Choroid plexus epithelial cell (primary cell): ENCODE results near the gene PTBP1.
A peak's percentile ranks its signal among the peaks of the same experiment; 100 is the strongest.

ENCODE experiments used
- DNase-seq: peaks from one replicate; pipeline ENCODE4 v3.0.0-alpha.2; 2010; ENCODE audit warnings: low read depth
- H3K4me3 ChIP-seq: 2 replicates; pipeline ENCODE4 v1.5.1; 2011; ENCODE audit warnings: low read depth, mild to moderate bottlenecking, control low read depth, low read length, moderate library complexity
- TF ChIP-seq, protein P1 (sequence below): conservative IDR thresholded peaks from 2 replicates; pipeline ENCODE4 v1.5.1; 2011; ENCODE audit warnings: low read depth, mild to moderate bottlenecking, control low read depth, inconsistent platforms, low read length, moderate library complexity

The PTBP1 gene

DNA sequence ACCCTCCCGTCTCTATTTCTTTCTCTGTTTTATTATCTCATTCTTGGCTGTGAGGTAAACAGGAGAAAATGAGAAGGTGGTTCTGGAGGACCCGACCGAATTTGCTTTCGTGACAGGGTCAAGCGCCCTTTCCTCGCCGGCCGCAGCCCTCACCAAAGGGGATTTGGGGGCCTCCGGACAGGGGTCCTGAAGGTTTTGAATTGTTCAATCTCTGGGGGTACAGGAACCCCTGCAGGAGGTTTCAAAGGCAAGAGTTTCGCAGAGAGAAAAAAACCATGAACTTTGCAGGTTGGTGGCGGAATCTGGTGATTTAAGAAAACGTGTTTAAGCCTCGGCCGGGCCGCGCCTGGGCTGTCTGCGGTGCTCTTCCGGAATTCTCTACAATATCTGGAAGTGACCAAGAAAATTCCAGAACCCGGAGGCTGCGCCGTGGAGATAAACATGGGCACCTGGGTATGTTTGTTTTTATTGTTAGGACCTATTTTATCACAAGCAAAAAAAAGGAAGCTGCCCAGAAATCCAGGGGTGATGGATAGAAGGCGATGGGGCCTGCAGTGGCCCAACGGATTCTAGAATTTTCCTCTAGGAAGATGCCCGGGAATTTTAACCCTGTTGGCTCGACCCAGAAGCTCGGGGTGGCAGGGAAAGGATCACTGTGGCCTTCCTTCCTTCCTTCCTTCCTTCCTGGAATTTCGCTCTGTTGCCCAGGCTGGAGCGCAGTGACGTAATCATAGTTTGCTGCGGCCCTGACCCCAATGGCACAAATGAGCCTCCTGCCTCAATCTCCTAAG lies 14.2 kb upstream of the PTBP1 start:
- H3K4me3 ChIP-seq: peak overlapping the region; percentile 29
- no peak for DNase-seq

DNA sequence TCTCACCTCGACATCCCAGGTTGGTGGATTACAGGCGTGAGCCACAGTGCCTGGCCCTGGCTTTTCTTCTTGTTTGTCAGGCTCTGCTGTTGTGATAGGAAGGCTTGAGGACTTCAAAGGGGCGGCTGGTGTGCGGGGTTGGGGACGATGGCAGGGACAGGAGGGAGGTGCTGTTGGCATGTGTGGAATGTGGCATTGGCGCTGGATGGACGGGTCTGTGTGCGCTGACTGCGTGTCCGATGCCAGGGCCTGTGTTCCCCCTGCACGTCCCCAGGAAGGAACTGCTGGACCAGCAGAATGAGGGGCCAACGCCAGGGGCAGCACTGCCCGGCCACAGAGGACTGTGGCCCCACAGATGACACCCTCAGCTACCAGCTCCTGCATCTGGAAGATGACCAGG lies 12.7 kb upstream of the PTBP1 start:
- no peak for DNase-seq
- no peak overlapping the region for H3K4me3 ChIP-seq
- TF ChIP-seq, protein P1, sequence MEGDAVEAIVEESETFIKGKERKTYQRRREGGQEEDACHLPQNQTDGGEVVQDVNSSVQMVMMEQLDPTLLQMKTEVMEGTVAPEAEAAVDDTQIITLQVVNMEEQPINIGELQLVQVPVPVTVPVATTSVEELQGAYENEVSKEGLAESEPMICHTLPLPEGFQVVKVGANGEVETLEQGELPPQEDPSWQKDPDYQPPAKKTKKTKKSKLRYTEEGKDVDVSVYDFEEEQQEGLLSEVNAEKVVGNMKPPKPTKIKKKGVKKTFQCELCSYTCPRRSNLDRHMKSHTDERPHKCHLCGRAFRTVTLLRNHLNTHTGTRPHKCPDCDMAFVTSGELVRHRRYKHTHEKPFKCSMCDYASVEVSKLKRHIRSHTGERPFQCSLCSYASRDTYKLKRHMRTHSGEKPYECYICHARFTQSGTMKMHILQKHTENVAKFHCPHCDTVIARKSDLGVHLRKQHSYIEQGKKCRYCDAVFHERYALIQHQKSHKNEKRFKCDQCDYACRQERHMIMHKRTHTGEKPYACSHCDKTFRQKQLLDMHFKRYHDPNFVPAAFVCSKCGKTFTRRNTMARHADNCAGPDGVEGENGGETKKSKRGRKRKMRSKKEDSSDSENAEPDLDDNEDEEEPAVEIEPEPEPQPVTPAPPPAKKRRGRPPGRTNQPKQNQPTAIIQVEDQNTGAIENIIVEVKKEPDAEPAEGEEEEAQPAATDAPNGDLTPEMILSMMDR: no peak

More for the DNA sequence above, 14.2 kb upstream of the PTBP1 start:
- TF ChIP-seq, protein P1: no peak

DNA sequence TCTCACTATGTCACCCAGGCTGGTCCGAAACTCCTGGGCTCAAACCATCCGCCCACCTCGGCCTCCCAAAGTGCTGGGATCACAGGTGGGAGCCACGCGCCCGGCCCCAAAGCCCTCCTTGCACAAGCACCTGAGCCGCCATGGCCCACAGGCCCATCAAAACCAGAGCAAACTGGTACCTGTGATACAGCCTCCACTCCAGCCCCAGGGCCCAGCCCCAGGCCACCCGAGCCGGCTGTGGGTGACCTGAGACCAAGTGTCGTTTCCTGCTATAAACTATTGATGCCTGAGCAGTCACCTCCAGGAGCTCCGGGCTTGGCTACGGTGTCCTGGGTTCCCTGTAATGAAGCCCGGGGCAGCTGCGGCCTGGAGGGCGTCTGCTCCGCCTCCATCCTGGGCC lies 9.7 kb upstream of the PTBP1 start:
- H3K4me3 ChIP-seq: no peak overlapping the region
- TF ChIP-seq, protein P1: no peak
- DNase-seq: no peak

DNA sequence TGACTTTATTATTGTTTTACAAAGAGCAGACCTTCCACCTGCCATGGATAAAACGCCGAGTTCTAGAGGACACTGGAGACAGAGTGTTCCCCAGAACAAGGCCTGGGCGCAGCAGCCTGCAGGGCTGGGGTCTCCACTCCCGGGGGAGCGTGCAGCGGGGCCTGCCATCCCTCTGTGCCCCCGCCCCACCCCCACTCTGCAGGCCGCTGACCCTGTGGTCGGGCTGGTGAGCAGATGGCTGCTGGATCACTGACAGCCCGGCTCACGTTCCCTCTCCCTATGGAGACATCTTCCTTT lies 8.6 kb upstream of the PTBP1 start:
- H3K4me3 ChIP-seq: no peak overlapping the region
- no peak for DNase-seq
- TF ChIP-seq, protein P1: no peak

DNA sequence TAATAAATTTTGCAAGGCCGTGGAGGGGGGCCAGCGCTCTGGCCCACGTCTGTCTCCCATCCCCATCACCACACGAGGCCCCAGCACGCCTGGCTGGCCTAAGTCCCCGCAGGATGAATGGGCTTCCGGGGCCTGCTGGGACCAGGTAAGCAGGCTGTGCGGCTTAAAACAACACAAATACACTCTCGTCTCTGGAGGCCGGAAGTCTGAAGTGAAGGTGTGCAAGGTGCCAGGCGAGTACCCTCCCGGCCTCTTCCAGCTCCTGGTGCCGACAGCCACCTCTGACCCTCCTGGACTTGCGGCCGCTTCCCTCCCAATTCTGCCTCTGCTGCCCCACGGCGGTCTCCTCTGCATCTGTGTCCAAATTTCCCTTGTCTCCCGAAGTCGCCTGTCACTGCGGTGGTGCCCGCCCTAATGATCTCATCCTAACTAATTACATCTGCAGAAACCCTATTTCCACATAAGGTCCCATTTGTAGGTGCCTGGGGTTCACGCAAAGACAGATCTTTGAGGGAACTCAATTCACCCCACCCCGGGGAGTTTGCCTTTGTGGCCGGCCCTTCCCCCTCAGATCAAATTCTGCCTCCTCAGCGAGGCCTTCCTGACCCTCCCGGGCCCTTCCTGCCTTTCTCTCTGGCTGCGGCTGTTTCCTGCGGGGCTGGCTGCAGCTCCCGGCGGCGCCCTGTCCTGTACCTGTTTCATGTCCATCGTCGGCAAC lies 8.1 kb upstream of the PTBP1 start:
- TF ChIP-seq, protein P1: no peak
- no peak for DNase-seq
- H3K4me3 ChIP-seq: no peak overlapping the region

DNA sequence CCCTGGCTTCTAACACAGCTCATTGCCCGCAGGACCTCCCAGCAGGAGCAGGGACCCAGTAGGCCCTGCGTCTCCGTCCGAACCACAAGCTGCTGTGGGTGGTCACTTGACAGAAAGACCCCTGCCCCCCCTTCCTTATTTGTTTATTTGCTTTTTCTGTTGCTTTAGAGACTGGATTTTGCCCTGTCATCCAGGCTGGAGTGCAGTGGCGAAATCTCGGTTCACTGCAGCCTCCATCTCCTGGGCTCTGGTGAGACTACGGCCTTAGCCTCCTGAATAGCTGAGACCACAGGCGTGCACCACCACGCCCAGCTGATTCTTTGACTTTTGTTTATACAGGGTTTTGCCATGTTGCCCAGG lies 7.6 kb upstream of the PTBP1 start:
- TF ChIP-seq, protein P1: no peak
- H3K4me3 ChIP-seq: no peak overlapping the region

More for the DNA sequence above, 7.6 kb upstream of the PTBP1 start:
- no peak for DNase-seq
